Effector memory CD4-positive, alpha-beta T cell (primary cell): Measurements from ENCODE around the gene SNTG2.

Experiments
- DNase-seq, 3 donors: peaks; one replicate each; pipeline ENCODE4 v3.0.0-alpha.2; 2020
- H3K27ac ChIP-seq: 2 replicates; pipeline ENCODE4 v1.7.0; 2013; ENCODE audit warnings: mild to moderate bottlenecking, low read length, moderate library complexity; ENCODE audit not compliant: insufficient read depth, poor library complexity, severe bottlenecking
- H3K27me3 ChIP-seq: replicated peaks from 2 replicates; pipeline ENCODE4 v1.7.0; 2013; ENCODE audit warnings: mild to moderate bottlenecking, low read length; ENCODE audit not compliant: insufficient read depth, control insufficient read depth, poor library complexity, severe bottlenecking
- H3K36me3 ChIP-seq: 2 replicates; pipeline ENCODE4 v1.7.0; 2013; ENCODE audit warnings: mild to moderate bottlenecking, low read length, moderate library complexity; ENCODE audit not compliant: control insufficient read depth, insufficient read depth
- H3K4me1 ChIP-seq: 2 replicates; pipeline ENCODE4 v1.7.0; 2013; ENCODE audit warnings: low read length, mild to moderate bottlenecking; ENCODE audit not compliant: control insufficient read depth, insufficient read depth, poor library complexity, severe bottlenecking
- H3K4me3 ChIP-seq: 2 replicates; pipeline ENCODE4 v1.7.0; 2013; ENCODE audit warnings: low read length, low read depth, mild to moderate bottlenecking; ENCODE audit not compliant: insufficient read depth, poor library complexity, severe bottlenecking
- H3K9me3 ChIP-seq: 2 replicates; pipeline ENCODE4 v1.7.0; 2013; ENCODE audit warnings: mild to moderate bottlenecking, low read length, moderate library complexity; ENCODE audit not compliant: control insufficient read depth

SNTG2 gene

GRCh38 chr2:1251520-1251919, 300.9 kb downstream of the SNTG2 start:
- no peaks in the 10 kb centered on the region for H3K4me1 ChIP-seq
- H3K4me3 ChIP-seq: no peak overlapping the region
- no peaks in the 10 kb centered on the region for H3K9me3 ChIP-seq
- H3K36me3 ChIP-seq: no peaks in the 10 kb centered on the region
- H3K27ac ChIP-seq: no peak overlapping the region
- DNase-seq: no peak
- no peaks in the 10 kb centered on the region for H3K27me3 ChIP-seq

- H3K4me3 ChIP-seq: no peak overlapping the region
- no peak overlapping the region for H3K27ac ChIP-seq
- H3K9me3 ChIP-seq: no peaks in the 10 kb centered on the region
- no peak for DNase-seq
- no peaks in the 10 kb centered on the region for H3K4me1 ChIP-seq
- H3K27me3 ChIP-seq: no peaks in the 10 kb centered on the region
- no peaks in the 10 kb centered on the region for H3K36me3 ChIP-seq
These were observed 303.0 kb downstream of the SNTG2 start for GRCh38 chr2:1253629-1254028.

- no peaks in the 10 kb centered on the region for H3K9me3 ChIP-seq
- no peak overlapping the region for H3K4me3 ChIP-seq
- H3K36me3 ChIP-seq: no peaks in the 10 kb centered on the region
- no peak overlapping the region for H3K27ac ChIP-seq
- H3K4me1 ChIP-seq: no peaks in the 10 kb centered on the region
- H3K27me3 ChIP-seq: no peaks in the 10 kb centered on the region
- DNase-seq: no peak
These were observed 304.2 kb downstream of the SNTG2 start for GRCh38 chr2:1254662-1255343.

GRCh38 chr2:1256632-1257324, 306.1 kb downstream of the SNTG2 start:
- Histone ChIP-seq H3K9me3 (no peaks in the 10 kb centered on the region), H3K36me3 (no peaks in the 10 kb centered on the region)
- DNase-seq: no peak

GRCh38 chr2:1257334-1257733, 306.7 kb downstream of the SNTG2 start:
- DNase-seq: no peak
- Histone ChIP-seq H3K36me3 (no peaks in the 10 kb centered on the region), H3K4me3 (no peak overlapping the region), H3K4me1 (no peaks in the 10 kb centered on the region), H3K27me3 (no peaks in the 10 kb centered on the region), H3K9me3 (no peaks in the 10 kb centered on the region), H3K27ac (no peak overlapping the region)

More at GRCh38 chr2:1256632-1257324, 306.1 kb downstream of the SNTG2 start:
- H3K4me3 ChIP-seq: no peak overlapping the region
- no peak overlapping the region for H3K27ac ChIP-seq
- no peaks in the 10 kb centered on the region for H3K4me1 ChIP-seq
- H3K27me3 ChIP-seq: no peaks in the 10 kb centered on the region

GRCh38 chr2:1259746-1260145, 309.1 kb downstream of the SNTG2 start:
- Histone ChIP-seq H3K27ac (no peak overlapping the region), H3K9me3 (no peaks in the 10 kb centered on the region), H3K4me1 (no peaks in the 10 kb centered on the region), H3K4me3 (no peak overlapping the region), H3K27me3 (no peaks in the 10 kb centered on the region), H3K36me3 (no peaks in the 10 kb centered on the region)
- DNase-seq: no peak

GRCh38 chr2:1262609-1263008, 312.0 kb downstream of the SNTG2 start:
- no peak for DNase-seq
- Histone ChIP-seq H3K27me3 (no peaks in the 10 kb centered on the region), H3K9me3 (no peaks in the 10 kb centered on the region), H3K27ac (no peak overlapping the region), H3K36me3 (no peaks in the 10 kb centered on the region), H3K4me3 (no peak overlapping the region), H3K4me1 (no peaks in the 10 kb centered on the region)

- Histone ChIP-seq H3K9me3 (no peaks in the 10 kb centered on the region), H3K4me1 (no peaks in the 10 kb centered on the region), H3K27me3 (no peaks in the 10 kb centered on the region), H3K4me3 (no peak overlapping the region), H3K36me3 (no peaks in the 10 kb centered on the region), H3K27ac (no peak overlapping the region)
- no peak for DNase-seq
These were observed 314.8 kb downstream of the SNTG2 start for GRCh38 chr2:1265454-1265853.

GRCh38 chr2:1266351-1266750, 315.7 kb downstream of the SNTG2 start:
- no peak for DNase-seq
- no peak overlapping the region for H3K27ac ChIP-seq
- H3K9me3 ChIP-seq: no peaks in the 10 kb centered on the region
- no peak overlapping the region for H3K4me3 ChIP-seq
- no peaks in the 10 kb centered on the region for H3K36me3 ChIP-seq
- H3K4me1 ChIP-seq: no peaks in the 10 kb centered on the region
- H3K27me3 ChIP-seq: no peaks in the 10 kb centered on the region

- Histone ChIP-seq H3K27me3 (no peaks in the 10 kb centered on the region), H3K4me1 (no peaks in the 10 kb centered on the region), H3K4me3 (no peak overlapping the region), H3K9me3 (no peaks in the 10 kb centered on the region), H3K36me3 (no peaks in the 10 kb centered on the region), H3K27ac (no peak overlapping the region)
- no peak for DNase-seq
These were observed 317.4 kb downstream of the SNTG2 start for GRCh38 chr2:1268034-1268433.
